ENCODE data around the gene MED29.

MED29 gene

DNA sequence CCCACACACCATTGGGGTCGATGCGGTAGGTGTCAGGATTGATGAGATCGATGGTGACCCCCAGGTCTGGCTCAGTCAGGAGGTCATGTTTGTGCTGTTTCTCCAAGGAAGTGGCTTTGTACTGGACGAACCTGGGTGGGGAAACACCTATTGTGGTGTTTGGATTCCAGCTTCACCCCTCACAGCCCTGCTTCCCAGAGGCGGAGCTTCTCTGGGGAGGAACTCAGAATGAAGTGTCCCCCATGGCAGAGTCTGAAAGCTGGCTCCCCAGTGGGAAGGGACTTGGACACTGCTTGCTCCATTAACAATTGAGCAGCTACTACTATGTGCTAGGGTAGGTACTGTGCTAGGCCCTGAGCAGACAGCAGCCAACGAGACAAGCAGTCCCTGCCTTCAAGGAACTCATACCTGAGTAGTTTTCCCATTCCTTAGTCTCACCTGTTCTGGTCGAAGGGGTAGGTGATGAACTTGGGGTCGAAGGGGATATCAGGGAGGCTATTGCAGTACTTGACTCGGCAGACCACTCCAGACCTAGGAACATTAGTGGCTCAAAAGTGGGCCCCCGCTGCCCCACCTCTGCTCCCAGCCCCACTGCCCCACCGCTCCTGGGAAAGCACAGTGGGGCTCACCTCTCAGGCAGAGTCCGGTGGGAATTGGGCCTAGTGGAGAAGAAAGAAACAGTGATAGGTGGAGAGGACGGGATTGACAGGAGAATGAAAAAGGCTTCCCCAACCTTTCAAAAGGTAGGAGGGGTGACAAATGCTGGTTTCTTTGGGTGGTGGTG lies 1.4 kb upstream of the MED29 start:
- Histone ChIP-seq H3K9ac (ENCODE audit: low read length) (no peak overlapping the region), H3K27me3 (ENCODE audit: control insufficient read depth, insufficient read depth, low read length) (no peaks in the 10 kb centered on the region), H3K27ac (ENCODE audit: low read depth, low read length) (peak overlapping the region; percentile 99), H3K36me3 (ENCODE audit: control insufficient read depth, insufficient read depth, low read length) (peaks cover 41% of the 10 kb centered on the region), H3K4me3 (ENCODE audit: low read length) (peak overlapping the region; percentile 89), H3K4me1 (ENCODE audit: control insufficient read depth, insufficient read depth, low read length) (peaks cover 13% of the 10 kb centered on the region)

DNA sequence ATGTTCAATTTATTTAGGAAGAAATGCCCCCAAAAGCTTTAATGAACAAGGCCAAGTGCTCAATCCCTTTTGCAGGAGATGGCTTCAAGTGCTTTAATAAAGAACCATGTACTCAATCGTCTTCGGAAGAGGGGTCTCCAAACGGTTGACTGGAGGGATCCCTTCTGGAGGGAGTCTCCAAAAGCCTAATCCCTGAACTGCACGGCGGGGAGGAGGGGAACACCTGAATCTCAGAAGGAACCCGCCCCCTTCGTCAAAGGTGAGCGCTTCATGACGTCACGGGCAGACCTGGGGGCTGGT lies 777 bp upstream of the MED29 start:
- H3K9ac ChIP-seq (ENCODE audit: low read length): peak overlapping the region; percentile 81
- peaks cover 44% of the 10 kb centered on the region for H3K36me3 ChIP-seq (ENCODE audit: control insufficient read depth, insufficient read depth, low read length)
- peak overlapping the region; percentile 89 for H3K4me3 ChIP-seq (ENCODE audit: low read length)
- H3K27ac ChIP-seq (ENCODE audit: low read depth, low read length): peak overlapping the region; percentile 99
- H3K4me1 ChIP-seq (ENCODE audit: control insufficient read depth, insufficient read depth, low read length): peaks cover 13% of the 10 kb centered on the region
- no peaks in the 10 kb centered on the region for H3K27me3 ChIP-seq (ENCODE audit: control insufficient read depth, insufficient read depth, low read length)

DNA sequence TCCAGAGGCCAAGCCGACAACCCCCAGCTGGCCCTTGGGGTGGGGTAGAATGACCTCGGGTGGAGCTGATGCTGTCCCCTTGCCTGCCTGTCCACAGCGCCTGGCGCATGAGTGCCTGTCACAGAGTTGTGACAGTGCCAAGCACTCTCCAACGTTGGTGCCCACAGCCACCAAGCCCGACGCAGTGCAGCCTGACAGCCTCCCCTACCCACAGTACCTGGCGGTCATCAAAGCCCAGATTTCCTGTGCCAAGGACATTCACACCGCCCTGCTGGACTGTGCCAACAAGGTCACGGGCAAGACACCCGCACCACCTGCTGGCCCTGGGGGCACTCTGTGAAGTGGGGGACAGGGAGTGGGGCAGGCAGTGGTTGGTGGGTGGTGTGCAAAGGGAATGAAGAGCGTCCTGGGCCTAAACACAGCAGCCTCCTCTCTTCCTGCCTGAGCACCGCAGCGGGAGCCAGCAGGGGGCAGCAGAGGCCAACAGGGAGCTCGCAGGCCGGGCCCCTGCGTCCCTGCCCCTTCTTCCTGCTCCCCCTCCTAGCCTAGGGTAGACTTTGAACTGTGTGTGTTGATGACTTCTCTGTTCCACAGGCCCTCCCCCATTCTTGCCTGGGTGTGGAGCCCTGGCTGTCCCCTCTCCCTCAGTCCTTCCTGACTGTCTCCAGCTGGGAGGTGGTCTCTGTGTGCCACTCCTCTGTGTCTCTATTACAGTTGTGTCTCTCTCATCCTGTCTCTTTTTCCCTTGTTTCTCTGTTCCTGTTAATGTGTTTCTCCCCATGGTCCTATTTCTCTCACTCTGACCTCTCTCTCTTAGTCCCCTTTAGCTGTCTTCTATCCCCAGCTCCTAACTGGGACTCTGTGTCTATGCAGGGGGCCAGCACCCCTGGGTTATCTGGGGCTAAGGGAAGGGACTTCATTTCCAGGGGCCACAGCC lies 6.5 kb downstream of the MED29 start:
- Histone ChIP-seq H3K4me3 (ENCODE audit: low read length) (peak overlapping the region; percentile 4), H3K9ac (ENCODE audit: low read length) (peak overlapping the region; percentile 27), H3K4me1 (ENCODE audit: control insufficient read depth, insufficient read depth, low read length) (peaks cover 13% of the 10 kb centered on the region), H3K27ac (ENCODE audit: low read depth, low read length) (peak overlapping the region; percentile 83), H3K27me3 (ENCODE audit: control insufficient read depth, insufficient read depth, low read length) (no peaks in the 10 kb centered on the region), H3K36me3 (ENCODE audit: control insufficient read depth, insufficient read depth, low read length) (peaks cover 10% of the 10 kb centered on the region)

DNA sequence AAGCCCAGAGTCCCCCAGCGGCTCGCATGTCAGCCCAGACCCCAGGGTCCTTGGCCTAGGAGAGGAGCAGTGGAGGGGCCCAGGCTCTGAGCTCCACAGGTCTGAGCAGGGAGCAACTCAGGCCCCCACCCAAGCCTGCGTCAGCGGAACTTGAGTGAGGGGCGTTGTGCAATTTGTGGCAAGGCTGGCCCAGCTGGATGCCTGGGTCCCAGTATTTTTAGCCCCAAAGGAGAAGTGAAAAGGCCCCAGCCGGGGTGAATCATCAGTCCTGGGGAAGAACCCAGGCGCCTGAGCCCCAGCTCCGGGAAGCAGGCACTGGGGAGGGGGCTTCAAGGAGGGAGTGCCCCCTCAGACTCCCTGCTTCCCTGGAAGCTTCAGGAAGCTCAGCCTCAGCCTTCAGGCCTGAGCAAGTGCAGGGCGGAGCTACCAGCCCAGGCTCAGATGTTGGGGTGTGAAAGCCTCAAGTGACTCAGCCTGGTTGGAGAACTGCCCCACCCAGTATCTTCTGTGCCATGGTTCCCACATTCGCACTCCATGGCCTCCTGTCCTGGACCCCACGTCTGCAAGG lies 7.2 kb downstream of the MED29 start:
- peaks cover 13% of the 10 kb centered on the region for H3K4me1 ChIP-seq (ENCODE audit: control insufficient read depth, insufficient read depth, low read length)
- H3K27me3 ChIP-seq (ENCODE audit: control insufficient read depth, insufficient read depth, low read length): no peaks in the 10 kb centered on the region
- H3K4me3 ChIP-seq (ENCODE audit: low read length): peak overlapping the region; percentile 4
- H3K9ac ChIP-seq (ENCODE audit: low read length): no peak overlapping the region
- peaks cover 9% of the 10 kb centered on the region for H3K36me3 ChIP-seq (ENCODE audit: control insufficient read depth, insufficient read depth, low read length)
- H3K27ac ChIP-seq (ENCODE audit: low read depth, low read length): peak overlapping the region; percentile 83

DNA sequence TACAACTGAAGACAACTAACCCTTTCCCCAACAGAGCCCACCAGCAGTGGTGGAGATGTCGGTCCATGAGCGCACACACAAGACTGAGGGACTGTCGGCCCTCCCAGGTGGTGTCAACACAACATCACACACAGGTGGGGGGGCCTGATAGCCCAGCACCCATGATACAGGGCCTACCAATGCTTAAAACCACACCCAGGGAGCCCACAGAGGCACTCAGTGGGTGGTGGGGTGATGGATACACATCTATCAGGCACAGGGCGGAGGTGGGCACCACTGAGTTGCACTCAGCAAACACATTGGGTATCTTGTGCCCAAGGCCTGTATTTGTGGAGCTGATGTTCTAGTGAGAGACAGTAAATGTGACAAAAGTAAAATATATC lies 8.5 kb downstream of the MED29 start:
- Histone ChIP-seq H3K36me3 (ENCODE audit: control insufficient read depth, insufficient read depth, low read length) (peaks cover 3% of the 10 kb centered on the region), H3K4me3 (ENCODE audit: low read length) (no peak overlapping the region), H3K27me3 (ENCODE audit: control insufficient read depth, insufficient read depth, low read length) (no peaks in the 10 kb centered on the region), H3K4me1 (ENCODE audit: control insufficient read depth, insufficient read depth, low read length) (peaks cover 15% of the 10 kb centered on the region), H3K27ac (ENCODE audit: low read depth, low read length) (no peak overlapping the region), H3K9ac (ENCODE audit: low read length) (no peak overlapping the region)

DNA sequence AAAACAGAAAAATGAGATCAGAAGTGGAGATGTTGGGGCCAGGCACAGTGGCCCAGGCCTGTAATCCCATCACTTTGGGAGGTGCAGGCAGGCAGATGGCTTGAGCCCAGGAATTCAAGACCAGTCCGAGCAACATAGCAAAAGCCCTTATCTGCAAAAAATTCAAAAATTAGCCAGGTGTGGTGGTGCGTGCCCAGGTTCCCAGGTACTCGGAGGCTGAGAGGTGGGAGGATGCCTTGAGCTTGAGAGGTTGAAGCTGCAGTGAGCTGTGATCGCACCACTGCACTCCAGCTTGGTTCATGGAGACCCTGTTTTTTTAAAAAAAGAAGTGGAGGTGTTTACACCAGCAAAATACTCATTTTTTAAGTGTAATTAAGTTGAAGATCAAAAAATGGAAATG lies 8.9 kb downstream of the MED29 start:
- H3K4me3 ChIP-seq (ENCODE audit: low read length): no peak overlapping the region
- H3K36me3 ChIP-seq (ENCODE audit: control insufficient read depth, insufficient read depth, low read length): peaks cover under 1% of the 10 kb centered on the region
- no peak overlapping the region for H3K9ac ChIP-seq (ENCODE audit: low read length)
- no peaks in the 10 kb centered on the region for H3K27me3 ChIP-seq (ENCODE audit: control insufficient read depth, insufficient read depth, low read length)
- H3K27ac ChIP-seq (ENCODE audit: low read depth, low read length): no peak overlapping the region
- peaks cover 15% of the 10 kb centered on the region for H3K4me1 ChIP-seq (ENCODE audit: control insufficient read depth, insufficient read depth, low read length)

DNA sequence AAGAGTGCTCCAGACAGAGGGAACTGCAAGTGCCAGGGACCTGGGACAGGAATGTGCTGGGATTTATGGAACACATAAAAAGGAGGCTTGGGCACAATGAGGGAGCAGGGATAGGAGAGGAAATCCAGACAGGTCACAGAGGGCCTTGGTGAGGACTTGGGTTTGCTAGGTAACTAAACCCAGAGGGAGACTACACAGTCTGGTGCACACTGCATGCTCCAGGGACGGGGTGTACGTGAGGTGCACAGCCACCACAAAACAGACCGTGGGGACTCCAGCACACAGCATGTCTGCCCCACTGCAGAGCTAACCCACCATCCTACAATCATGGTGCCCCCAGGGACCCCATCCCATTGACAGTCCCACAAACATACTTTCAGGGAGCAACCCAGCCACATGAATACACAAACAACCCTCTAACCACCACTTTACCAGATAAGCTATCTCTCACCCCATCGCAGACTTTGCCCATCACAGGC lies 9.9 kb downstream of the MED29 start:
- peak overlapping the region; percentile 100 for H3K27ac ChIP-seq (ENCODE audit: low read depth, low read length)
- H3K9ac ChIP-seq (ENCODE audit: low read length): no peak overlapping the region
- no peaks in the 10 kb centered on the region for H3K36me3 ChIP-seq (ENCODE audit: control insufficient read depth, insufficient read depth, low read length)
- no peaks in the 10 kb centered on the region for H3K27me3 ChIP-seq (ENCODE audit: control insufficient read depth, insufficient read depth, low read length)
- peaks cover 19% of the 10 kb centered on the region for H3K4me1 ChIP-seq (ENCODE audit: control insufficient read depth, insufficient read depth, low read length)
- H3K4me3 ChIP-seq (ENCODE audit: low read length): no peak overlapping the region

DNA sequence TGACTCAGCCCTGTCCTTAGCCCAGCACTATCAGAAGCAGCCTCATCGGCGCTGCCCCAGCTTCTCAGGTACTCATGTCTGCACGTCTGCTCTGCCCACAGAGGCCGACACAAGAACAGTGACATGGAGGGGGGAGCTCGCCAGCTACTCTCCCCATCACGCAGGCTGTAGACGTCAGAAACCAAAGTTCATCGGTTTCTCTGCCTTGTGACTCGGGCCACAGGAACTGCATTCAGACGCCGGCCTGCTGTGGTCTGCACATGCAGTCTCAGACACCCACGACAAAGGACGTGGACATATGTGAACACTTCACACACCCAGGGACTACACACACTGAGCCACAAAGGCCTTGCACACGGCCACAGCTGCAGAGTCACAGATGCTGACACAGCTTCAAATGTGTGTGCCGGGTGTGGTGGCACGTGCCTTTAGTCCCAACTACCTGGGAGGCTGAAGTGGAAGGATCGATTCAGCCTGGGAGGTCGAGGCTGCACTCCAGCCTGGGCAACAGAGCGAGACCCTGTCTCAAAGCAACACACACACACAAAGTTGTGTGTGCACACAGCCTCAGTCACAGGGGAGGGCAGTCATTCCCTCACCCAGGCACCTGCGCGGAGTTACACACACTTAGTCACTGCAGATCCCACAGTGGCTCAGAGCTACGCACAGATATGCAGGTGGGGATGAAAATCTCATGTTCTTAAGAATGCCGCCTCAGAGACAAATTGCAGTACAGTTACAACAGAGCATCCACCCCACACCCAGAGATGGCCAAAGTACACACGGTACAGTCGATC lies 10.6 kb downstream of the MED29 start:
- peaks cover under 1% of the 10 kb centered on the region for H3K36me3 ChIP-seq (ENCODE audit: control insufficient read depth, insufficient read depth, low read length)
- H3K4me3 ChIP-seq (ENCODE audit: low read length): peak overlapping the region; percentile 48
- H3K9ac ChIP-seq (ENCODE audit: low read length): peak overlapping the region; percentile 32
- no peaks in the 10 kb centered on the region for H3K27me3 ChIP-seq (ENCODE audit: control insufficient read depth, insufficient read depth, low read length)
- peak overlapping the region; percentile 100 for H3K27ac ChIP-seq (ENCODE audit: low read depth, low read length)
- peaks cover 19% of the 10 kb centered on the region for H3K4me1 ChIP-seq (ENCODE audit: control insufficient read depth, insufficient read depth, low read length)

DNA sequence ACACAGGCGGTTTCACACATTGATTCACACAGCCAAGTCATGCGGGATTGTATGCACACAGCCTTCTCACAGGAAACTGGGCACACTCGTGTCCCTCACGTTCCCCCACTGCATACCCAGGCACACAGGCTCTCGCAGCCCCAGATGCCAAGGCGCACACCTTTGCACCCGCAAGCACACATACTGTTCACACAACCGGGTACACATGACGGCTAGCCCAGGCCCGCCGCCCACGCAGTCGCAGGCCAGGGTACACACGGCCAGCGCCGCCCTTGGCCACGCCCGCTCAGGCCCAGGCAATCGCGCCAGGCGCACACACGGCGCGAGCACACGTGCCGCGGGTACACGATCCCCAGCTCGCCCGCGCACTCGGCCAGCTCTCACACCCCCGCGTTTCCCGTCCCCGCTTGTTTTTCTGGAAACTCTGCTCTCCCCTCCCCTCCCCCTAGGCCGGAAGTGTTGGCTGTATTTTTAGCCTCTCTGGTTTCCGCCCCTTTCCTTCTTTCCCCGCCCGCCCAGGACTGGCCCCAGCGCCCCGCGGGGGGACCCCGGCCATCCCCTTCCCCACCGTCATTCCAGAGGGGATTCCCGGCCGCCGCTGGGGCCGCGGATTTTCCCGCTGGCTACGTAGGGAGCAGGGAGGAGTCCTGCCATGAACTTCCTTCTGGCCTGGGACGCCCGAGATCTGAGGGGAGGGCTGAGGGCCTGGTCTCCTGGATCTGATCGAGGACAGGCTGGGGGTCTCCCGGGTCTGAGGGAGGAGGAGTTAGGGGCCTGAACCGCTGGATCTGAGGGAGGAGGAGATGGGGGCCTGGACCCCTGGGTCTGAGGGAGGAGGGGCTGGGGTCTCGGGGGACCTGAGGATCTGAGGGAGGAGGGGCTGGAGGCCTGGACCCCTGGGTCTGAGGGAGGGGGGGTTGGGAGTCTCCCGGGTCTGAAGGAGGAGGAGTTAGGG lies 11.4 kb downstream of the MED29 start:
- Histone ChIP-seq H3K36me3 (ENCODE audit: control insufficient read depth, insufficient read depth, low read length) (peaks cover 7% of the 10 kb centered on the region), H3K27ac (ENCODE audit: low read depth, low read length) (peak overlapping the region; percentile 100), H3K4me3 (ENCODE audit: low read length) (peak overlapping the region; percentile 74), H3K27me3 (ENCODE audit: control insufficient read depth, insufficient read depth, low read length) (no peaks in the 10 kb centered on the region), H3K4me1 (ENCODE audit: control insufficient read depth, insufficient read depth, low read length) (peaks cover 19% of the 10 kb centered on the region), H3K9ac (ENCODE audit: low read length) (peak overlapping the region; percentile 91)

DNA sequence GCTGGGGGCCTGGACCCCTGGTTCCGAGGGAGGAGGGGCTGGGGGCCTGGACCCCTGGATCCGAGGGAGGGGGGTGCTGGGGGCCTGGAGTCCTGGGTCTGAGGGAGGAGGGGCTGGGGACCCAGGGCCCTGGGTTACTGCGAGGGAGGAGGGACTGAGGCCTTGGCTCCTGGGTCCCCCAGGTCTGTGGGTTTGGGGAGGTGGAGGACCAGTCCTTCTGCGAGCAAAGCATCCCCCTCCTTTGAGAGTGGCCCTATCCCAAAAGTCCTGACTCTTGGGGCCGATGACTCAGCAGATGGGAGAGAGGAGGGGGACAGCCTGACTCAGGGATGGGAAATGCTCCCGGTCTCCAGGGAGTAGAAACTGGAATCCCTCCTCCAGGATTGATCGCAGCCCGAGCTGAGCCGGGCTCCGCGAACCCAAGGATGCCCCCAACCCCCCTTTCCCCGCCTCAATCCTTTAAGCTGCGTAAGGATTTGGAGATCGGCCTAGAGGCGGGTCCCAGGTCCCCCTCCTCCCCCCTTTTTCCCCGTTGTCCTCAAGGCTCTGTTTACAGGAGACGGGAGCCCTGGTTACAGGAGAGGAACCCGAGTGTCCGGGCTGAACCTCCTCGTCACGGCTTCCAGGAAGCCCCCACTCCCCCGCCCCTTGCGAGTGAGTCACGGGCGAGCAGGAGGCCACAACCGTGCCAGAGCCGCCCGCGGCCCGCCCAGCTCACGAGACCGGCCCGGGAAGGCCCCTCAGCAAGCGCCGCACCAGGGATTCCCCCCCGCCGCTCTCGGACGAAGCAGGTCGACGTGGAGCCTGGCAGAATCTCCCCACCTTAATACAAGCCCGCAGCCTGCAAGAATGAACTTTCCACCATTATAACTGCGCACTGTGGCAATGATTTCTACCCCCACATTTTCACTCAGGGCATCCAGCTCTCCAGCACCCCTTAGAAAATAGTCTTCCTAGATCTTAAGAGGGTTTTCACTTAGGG lies 12.4 kb downstream of the MED29 start:
- Histone ChIP-seq H3K27me3 (ENCODE audit: control insufficient read depth, insufficient read depth, low read length) (no peaks in the 10 kb centered on the region), H3K36me3 (ENCODE audit: control insufficient read depth, insufficient read depth, low read length) (peaks cover 17% of the 10 kb centered on the region), H3K4me3 (ENCODE audit: low read length) (peak overlapping the region; percentile 74), H3K27ac (ENCODE audit: low read depth, low read length) (peak overlapping the region; percentile 100), H3K4me1 (ENCODE audit: control insufficient read depth, insufficient read depth, low read length) (peaks cover 13% of the 10 kb centered on the region), H3K9ac (ENCODE audit: low read length) (peak overlapping the region; percentile 91)
